HCT116 (cell line): ENCODE measurements around the gene RHBDD1. TPM values are rescaled to one million over a fixed set of nuclear protein-coding genes. Genes with fewer than 3 reads are reported as not detected.
A peak's percentile ranks its signal among the peaks of the same experiment; 100 is the strongest.

ENCODE experiments used
- ATAC-seq: fragments of 200-7000 bp; cut with Tn5 transposase; 2 replicates; pipeline ENCODE4 v1.9.1; 2020; ENCODE audit warnings: mild to moderate bottlenecking, moderate library complexity
- BruUV-seq: library from RNA; stranded (reverse); fragments of 400-500 nt; replicated peaks from 2 replicates; lab custom pipeline; 2021; lab: Mats Ljungman, UMichigan
- CTCF ChIA-PET: fragments of 300-600 bp; sonication (Branson Sonifier 250); formaldehyde crosslinking; loops from one replicate; lab custom pipeline; 2021; ENCODE audit warnings: antibody characterized with exemption; lab: Charles Lee
- POLR2A ChIA-PET: fragments of 300-600, 350-600 bp; sonication (Branson Sonifier 250); formaldehyde crosslinking; loops from one replicate; lab custom pipeline; 2021; ENCODE audit warnings: antibody characterized with exemption; lab: Charles Lee
- RAD21 ChIA-PET, 2 experiments: fragments of 300-600 bp; sonication (Branson Sonifier 250); formaldehyde crosslinking; loops; one replicate each; lab custom pipeline; 2023; ENCODE audit warnings: low total read pairs in 2 of 2; ENCODE audit not compliant: uncharacterized antibody in 2 of 2, unreplicated experiment in 2 of 2, low non-redundant PET in 1 of 2; lab: Charles Lee
- DNase-seq: peaks from one replicate; pipeline ENCODE4 v3.0.0-alpha.2; 2010; ENCODE audit warnings: low read depth, low spot score
- H2AFZ ChIP-seq: fragments of 200-600 bp; shearing (Covaris generic), sonication (generic); 2 replicates; pipeline ENCODE4 v1.6.1; 2017; ENCODE audit warnings: low read depth, mixed run types, mixed read lengths, antibody characterized with exemption, low read length; ENCODE audit not compliant: poor library complexity, severe bottlenecking
- H3K27ac ChIP-seq: 2 replicates; pipeline ENCODE4 v1.5.1; 2012; ENCODE audit warnings: low read depth, low read length
- H3K27me3 ChIP-seq: fragments of 200-600 bp; sonication (generic); 2 replicates; pipeline ENCODE4 v1.6.1; 2016; ENCODE audit warnings: mixed run types, low read length, mixed read lengths; ENCODE audit not compliant: insufficient read depth
- H3K36me3 ChIP-seq, 2 experiments: fragments of 200-500 bp in 1 of 2; fragments of 200-600 bp in 1 of 2; sonication (Bioruptor generic) in 1 of 2; sonication (generic) in 1 of 2; 2 replicates each; pipeline versions ENCODE4 v1.5.1 to v1.6.1; 2014 to 2016; ENCODE audit warnings: low read length in 2 of 2, inconsistent platforms in 1 of 2, mixed read lengths in 1 of 2, mixed run types in 1 of 2; ENCODE audit not compliant: insufficient read depth in 2 of 2, control insufficient read depth in 1 of 2
- H3K4me1 ChIP-seq, 2 experiments: fragments of 200-600 bp in 1 of 2; sonication (generic) in 1 of 2; 2 replicates each; pipeline versions ENCODE4 v1.5.1 to v1.6.1; 2012 to 2017; ENCODE audit warnings: low read length in 2 of 2, inconsistent platforms in 1 of 2, mild to moderate bottlenecking in 1 of 2, mixed read lengths in 1 of 2, mixed run types in 1 of 2, moderate library complexity in 1 of 2; ENCODE audit not compliant: insufficient read depth in 2 of 2, control insufficient read depth in 1 of 2
- H3K4me2 ChIP-seq: fragments of 200-600 bp; sonication (generic); 2 replicates; pipeline ENCODE4 v1.6.1; 2017; ENCODE audit warnings: mixed run types, low read length, mixed read lengths
- H3K4me3 ChIP-seq, 2 experiments: fragments of 200-600 bp in 1 of 2; sonication (generic) in 1 of 2; replicated peaks in 1 of 2; 2 replicates each; pipeline ENCODE4 v1.5.1; 2011 to 2016; ENCODE audit warnings: low read length in 2 of 2, control low read depth in 1 of 2, low read depth in 1 of 2, mild to moderate bottlenecking in 1 of 2, mixed read lengths in 1 of 2, mixed run types in 1 of 2
- H3K79me2 ChIP-seq: fragments of 200-600 bp; sonication (generic); 2 replicates; pipeline ENCODE4 v1.6.1; 2017; ENCODE audit warnings: mild to moderate bottlenecking, mixed run types, low read length, moderate library complexity, mixed read lengths; ENCODE audit not compliant: insufficient read depth
- H3K9ac ChIP-seq: fragments of 200-600 bp; sonication (generic); 2 replicates; pipeline ENCODE4 v1.6.1; 2016; ENCODE audit warnings: low read length, mixed read lengths
- H3K9me2 ChIP-seq: fragments of 200-600 bp; sonication (generic), shearing (Covaris generic); 2 replicates; pipeline ENCODE4 v1.6.1; 2017; ENCODE audit warnings: mixed run types, mild to moderate bottlenecking, moderate library complexity; ENCODE audit not compliant: insufficient read depth
- H3K9me3 ChIP-seq, 2 experiments: fragments of 200-500 bp in 1 of 2; fragments of 200-600 bp in 1 of 2; sonication (Bioruptor generic) in 1 of 2; sonication (generic) in 1 of 2; 2 replicates each; pipeline ENCODE4 v1.6.1; 2014 to 2017; ENCODE audit warnings: low read length in 2 of 2, mixed read lengths in 2 of 2, inconsistent platforms in 1 of 2, low read depth in 1 of 2, mild to moderate bottlenecking in 1 of 2, mixed run types in 1 of 2, moderate library complexity in 1 of 2; ENCODE audit not compliant: control insufficient read depth in 1 of 2, insufficient read depth in 1 of 2
- H4K20me1 ChIP-seq: fragments of 200-600 bp; sonication (generic), shearing (Covaris generic); 2 replicates; pipeline ENCODE4 v1.6.1; 2017; ENCODE audit warnings: mixed run types, mild to moderate bottlenecking, moderate library complexity; ENCODE audit not compliant: insufficient read depth
- POLR2A ChIP-seq: IDR thresholded peaks from 2 replicates; pipeline ENCODE4 v1.7.0; 2011; ENCODE audit warnings: borderline replicate concordance; ENCODE audit not compliant: insufficient read depth, insufficient read length; ENCODE audit errors: extremely low read depth
- TCF7L2 ChIP-seq: IDR thresholded peaks from 2 replicates; pipeline ENCODE4 v1.7.0; 2011; ENCODE audit warnings: borderline replicate concordance, inconsistent platforms; ENCODE audit not compliant: insufficient read depth, insufficient read length; ENCODE audit errors: extremely low read depth
- intact Hi-C: fragments of 100-400 bp; cut with micrococcal nuclease; formaldehyde crosslinking; loops from 2 replicates; pipeline ENCODE4 v1.10.0; 2022
- total RNA-seq: library from RNA; stranded (reverse); gene quantifications from one replicate; pipeline ENCODE4 v1.2.1, GENCODE V29; 2021; ENCODE audit not compliant: unreplicated experiment
- TF ChIP-seq, protein P1 (sequence below), 3 experiments: fragments of 200-600 bp in 1 of 3; sonication (generic) in 1 of 3; IDR thresholded peaks in 2 of 3; conservative IDR thresholded peaks in 1 of 3; 2 replicates each; pipeline ENCODE4 v1.5.1; 2012 to 2017; ENCODE audit warnings: low read depth in 2 of 3, low read length in 2 of 3, antibody characterized with exemption in 1 of 3, borderline replicate concordance in 1 of 3, control low read depth in 1 of 3, mild to moderate bottlenecking in 1 of 3, mixed read lengths in 1 of 3, mixed run types in 1 of 3, moderate library complexity in 1 of 3; ENCODE audit not compliant: insufficient read depth in 1 of 3

Gene RHBDD1
- total RNA-seq, 1 experiment from 2014 or later, result 73.8 TPM

- TF ChIP-seq, protein P1, sequence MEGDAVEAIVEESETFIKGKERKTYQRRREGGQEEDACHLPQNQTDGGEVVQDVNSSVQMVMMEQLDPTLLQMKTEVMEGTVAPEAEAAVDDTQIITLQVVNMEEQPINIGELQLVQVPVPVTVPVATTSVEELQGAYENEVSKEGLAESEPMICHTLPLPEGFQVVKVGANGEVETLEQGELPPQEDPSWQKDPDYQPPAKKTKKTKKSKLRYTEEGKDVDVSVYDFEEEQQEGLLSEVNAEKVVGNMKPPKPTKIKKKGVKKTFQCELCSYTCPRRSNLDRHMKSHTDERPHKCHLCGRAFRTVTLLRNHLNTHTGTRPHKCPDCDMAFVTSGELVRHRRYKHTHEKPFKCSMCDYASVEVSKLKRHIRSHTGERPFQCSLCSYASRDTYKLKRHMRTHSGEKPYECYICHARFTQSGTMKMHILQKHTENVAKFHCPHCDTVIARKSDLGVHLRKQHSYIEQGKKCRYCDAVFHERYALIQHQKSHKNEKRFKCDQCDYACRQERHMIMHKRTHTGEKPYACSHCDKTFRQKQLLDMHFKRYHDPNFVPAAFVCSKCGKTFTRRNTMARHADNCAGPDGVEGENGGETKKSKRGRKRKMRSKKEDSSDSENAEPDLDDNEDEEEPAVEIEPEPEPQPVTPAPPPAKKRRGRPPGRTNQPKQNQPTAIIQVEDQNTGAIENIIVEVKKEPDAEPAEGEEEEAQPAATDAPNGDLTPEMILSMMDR (IDR thresholded peaks at IDR 0.05 in 2 of 3, conservative IDR thresholded peaks at IDR 0.05 in 1 of 3; ENCODE audit: borderline replicate concordance in 1 of 3, insufficient read depth in 1 of 3, low read depth in 2 of 3, low read length in 2 of 3), result 0 out of 6 replicates have a peak, but pooled peaks of 1 of the 3 experiments have one; percentile 29
- peak; percentile 57 for TF ChIP-seq POLR2A
- no peak for TF ChIP-seq TCF7L2
- TF ChIP-seq, all 23 proteins: peak for 2
- H3K9me2 ChIP-seq, result no peaks in the 10 kb centered on the region
- H3K4me3 ChIP-seq, result peak overlapping the region; percentile 23 to 71
- no peak for DNase-seq
- RAD21 ChIA-PET, result interaction anchor here (1.1 to 2.1 kb wide), 3 partner anchors 147 to 1131 kb away, joined by 3 to 8 read pairs (median 3); no protein-coding TSS in a partner anchor
- CTCF ChIA-PET, result interaction anchor here (0.6 to 3.5 kb wide), 8 partner anchors 39 to 1282 kb away, joined by 3 to 12 read pairs (median 4); no protein-coding TSS in a partner anchor
- peak overlapping the region; percentile 87 for H3K9ac ChIP-seq
- peaks cover 0 to 36% of the 10 kb centered on the region in 2 experiments; a peak in 1 of 4 replicates for H3K36me3 ChIP-seq
- peaks cover 0 to 22% of the 10 kb centered on the region in 2 experiments; a peak in 1 of 4 replicates for H3K9me3 ChIP-seq
- H4K20me1 ChIP-seq, result no peaks in the 10 kb centered on the region
- H2AFZ ChIP-seq, result no peak overlapping the region
- H3K4me2 ChIP-seq, result peak overlapping the region; percentile 95
- H3K27ac ChIP-seq, result peak overlapping the region; percentile 88
- H3K4me1 ChIP-seq, result peaks cover 31 to 82% of the 10 kb centered on the region in 2 experiments; a peak in 3 of 4 replicates
- peaks cover 51% of the 10 kb centered on the region for H3K79me2 ChIP-seq
- POLR2A ChIA-PET, result interaction anchor here (1.0 to 2.1 kb wide), 3 partner anchors 127 to 189 kb away, joined by 3 to 10 read pairs (median 8); no protein-coding TSS in a partner anchor
- intact Hi-C loops, result loop anchor here (2.0 to 10.0 kb wide), 5 partner anchors 149 to 913 kb away; no protein-coding TSS in a partner anchor
- H3K27me3 ChIP-seq, result no peaks in the 10 kb centered on the region
- peak; percentile 43 for ATAC-seq
- TSS peak; percentile 69 for BruUV-seq
Observed at GRCh38 chr2:226799976-226800940, 35.6 kb upstream of the RHBDD1 start.
